GM21381 (cell line): ENCODE data around the gene LINGO3.
A peak's percentile ranks its signal among the peaks of the same experiment; 100 is the strongest.

ENCODE experiments used
- ATAC-seq: cut with Tn5 transposase; IDR thresholded peaks from one replicate; pipeline ENCODE4 v1.9.1; 2021; ENCODE audit warnings: mild to moderate bottlenecking, moderate library complexity; ENCODE audit not compliant: unreplicated experiment

The LINGO3 gene

GRCh38 chr19:2339644-2340310, 31.8 kb upstream of the LINGO3 start:
- ATAC-seq = no peak

- no peak for ATAC-seq
These were observed 31.0 kb upstream of the LINGO3 start for GRCh38 chr19:2338751-2339643.

GRCh38 chr19:2338055-2338615, 30.2 kb upstream of the LINGO3 start:
- no peak for ATAC-seq

- no peak for ATAC-seq
These were observed 29.4 kb upstream of the LINGO3 start for GRCh38 chr19:2337329-2337707.

GRCh38 chr19:2336528-2337328, 28.8 kb upstream of the LINGO3 start:
- no peak for ATAC-seq

GRCh38 chr19:2335848-2336247, 27.9 kb upstream of the LINGO3 start:
- no peak for ATAC-seq

GRCh38 chr19:2334986-2335846, 27.3 kb upstream of the LINGO3 start:
- ATAC-seq = no peak

- ATAC-seq = no peak
These were observed 26.5 kb upstream of the LINGO3 start for GRCh38 chr19:2334426-2334825.

GRCh38 chr19:2333807-2334211, 25.9 kb upstream of the LINGO3 start:
- no peak for ATAC-seq

GRCh38 chr19:2333027-2333806, 25.3 kb upstream of the LINGO3 start:
- ATAC-seq = no peak

- no peak for ATAC-seq
These were observed 24.5 kb upstream of the LINGO3 start for GRCh38 chr19:2332341-2333026.

GRCh38 chr19:2331601-2332246, 23.8 kb upstream of the LINGO3 start:
- no peak for ATAC-seq

GRCh38 chr19:2330632-2331284, 22.8 kb upstream of the LINGO3 start:
- ATAC-seq = no peak

- ATAC-seq = no peak
These were observed 22.3 kb upstream of the LINGO3 start for GRCh38 chr19:2330255-2330631.

GRCh38 chr19:2329501-2329916, 21.6 kb upstream of the LINGO3 start:
- no peak for ATAC-seq

- ATAC-seq = no peak
These were observed 21.2 kb upstream of the LINGO3 start for GRCh38 chr19:2329149-2329478.

- ATAC-seq = peak; percentile 68
These were observed 20.6 kb upstream of the LINGO3 start, which contains the start of the genes LSM7 and SPPL2B for GRCh38 chr19:2328401-2329148. Gene LSM7 (minus strand): TSS chr19:2328586. CDS start chr19:2328566, 20 bp downstream. Gene SPPL2B (plus strand): TSS chr19:2328684. CDS start chr19:2328710, 26 bp downstream.
